Stimulated activated CD4-positive, alpha-beta T cell treated with anti-CD3 and anti-CD28 coated beads, Interleukin-2, amount 100 ng/mL, for 4 hours (primary cell): ENCODE measurements around the gene ARL5A.
"Not testable (repeated sequence)": the region's sequence is repeated elsewhere in the genome, so short reads cannot be mapped to it uniquely, and the experiment has no call there.

Experiments used
- DNase-seq: peaks from one replicate; pipeline ENCODE4 v3.0.0-alpha.2; 2020; ENCODE audit warnings: low read depth

The ARL5A gene

GRCh38 chr2:151828143-151828889, at the start of gene ARL5A:
Gene ARL5A (minus strand): TSS chr2:151828421. CDS start chr2:151828176, 245 bp downstream.
- DNase-seq: peak; percentile 90

- not testable (repeated sequence) for DNase-seq
Observed at GRCh38 chr2:151875631-151876030, 47.4 kb upstream of the ARL5A start.

GRCh38 chr2:151872463-151872862, 44.2 kb upstream of the ARL5A start:
- DNase-seq: no peak

- DNase-seq: no peak
Observed at GRCh38 chr2:151869291-151869690, 41.1 kb upstream of the ARL5A start.

GRCh38 chr2:151862700-151863099, 34.5 kb upstream of the ARL5A start:
- DNase-seq: no peak

GRCh38 chr2:151861174-151861573, 33.0 kb upstream of the ARL5A start:
- no peak for DNase-seq

- DNase-seq: no peak
Observed at GRCh38 chr2:151860613-151861146, 32.5 kb upstream of the ARL5A start.

GRCh38 chr2:151860210-151860609, 32.0 kb upstream of the ARL5A start:
- DNase-seq: no peak

- DNase-seq: no peak
Observed at GRCh38 chr2:151857650-151858049, 29.4 kb upstream of the ARL5A start.

- no peak for DNase-seq
Observed at GRCh38 chr2:151855111-151855510, 26.9 kb upstream of the ARL5A start.

GRCh38 chr2:151853070-151853758, 25.0 kb upstream of the ARL5A start:
- DNase-seq: no peak

GRCh38 chr2:151852260-151853069, 24.2 kb upstream of the ARL5A start:
- no peak for DNase-seq

GRCh38 chr2:151851761-151852160, 23.5 kb upstream of the ARL5A start:
- DNase-seq: no peak

- DNase-seq: no peak
Observed at GRCh38 chr2:151849413-151850010, 21.3 kb upstream of the ARL5A start.

- DNase-seq: no peak
Observed at GRCh38 chr2:151845884-151846283, 17.7 kb upstream of the ARL5A start.

GRCh38 chr2:151845481-151845880, 17.3 kb upstream of the ARL5A start:
- no peak for DNase-seq

GRCh38 chr2:151844211-151844896, 16.1 kb upstream of the ARL5A start:
- DNase-seq: no peak

GRCh38 chr2:151843691-151844061, 15.5 kb upstream of the ARL5A start:
- DNase-seq: no peak

GRCh38 chr2:151842830-151843690, 14.8 kb upstream of the ARL5A start:
- DNase-seq: no peak

- no peak for DNase-seq
Observed at GRCh38 chr2:151841047-151841424, 12.8 kb upstream of the ARL5A start.
